ENCODE measurements around the gene RBM20.

DNA sequence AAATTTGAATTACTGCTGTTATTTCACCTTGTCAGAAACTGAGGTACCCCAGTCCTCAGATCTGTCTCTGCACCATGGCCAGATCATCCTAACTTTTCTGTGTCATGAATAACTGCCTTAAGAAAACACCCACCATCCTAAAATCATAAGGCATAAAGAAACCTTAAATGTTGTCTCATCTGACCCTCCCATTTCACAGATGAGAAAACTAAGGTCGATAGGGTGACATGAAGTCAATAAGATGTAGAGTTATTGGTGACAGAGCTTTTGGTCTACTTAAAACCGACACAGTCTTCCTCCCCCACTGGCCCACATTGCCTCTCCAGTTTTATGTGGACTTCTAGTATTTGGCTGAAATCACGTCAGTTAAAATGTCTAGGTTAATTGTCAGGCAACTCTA is 126.1 kb downstream of the RBM20 start:
- TF ChIP-seq, protein P1, sequence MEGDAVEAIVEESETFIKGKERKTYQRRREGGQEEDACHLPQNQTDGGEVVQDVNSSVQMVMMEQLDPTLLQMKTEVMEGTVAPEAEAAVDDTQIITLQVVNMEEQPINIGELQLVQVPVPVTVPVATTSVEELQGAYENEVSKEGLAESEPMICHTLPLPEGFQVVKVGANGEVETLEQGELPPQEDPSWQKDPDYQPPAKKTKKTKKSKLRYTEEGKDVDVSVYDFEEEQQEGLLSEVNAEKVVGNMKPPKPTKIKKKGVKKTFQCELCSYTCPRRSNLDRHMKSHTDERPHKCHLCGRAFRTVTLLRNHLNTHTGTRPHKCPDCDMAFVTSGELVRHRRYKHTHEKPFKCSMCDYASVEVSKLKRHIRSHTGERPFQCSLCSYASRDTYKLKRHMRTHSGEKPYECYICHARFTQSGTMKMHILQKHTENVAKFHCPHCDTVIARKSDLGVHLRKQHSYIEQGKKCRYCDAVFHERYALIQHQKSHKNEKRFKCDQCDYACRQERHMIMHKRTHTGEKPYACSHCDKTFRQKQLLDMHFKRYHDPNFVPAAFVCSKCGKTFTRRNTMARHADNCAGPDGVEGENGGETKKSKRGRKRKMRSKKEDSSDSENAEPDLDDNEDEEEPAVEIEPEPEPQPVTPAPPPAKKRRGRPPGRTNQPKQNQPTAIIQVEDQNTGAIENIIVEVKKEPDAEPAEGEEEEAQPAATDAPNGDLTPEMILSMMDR (IDR thresholded peaks at IDR 0.05): no peak
- TF ChIP-seq POLR2A (IDR thresholded peaks at IDR 0.05): no peak
